Sigmoid colon (tissue), 4 donors: ENCODE measurements around the gene SLC66A1.

ENCODE experiments used
- EP300 ChIP-seq, 4 donors: sonication (generic); formaldehyde crosslinking; IDR thresholded peaks; one replicate each; pipeline ENCODE4 v1.6.1; 2017; ENCODE audit warnings: antibody characterized with exemption in 4 of 4
- POLR2A ChIP-seq, 2 donors: fragments of 450-650 bp; IDR thresholded peaks; one replicate each; pipeline ENCODE4 v1.6.1; 2016; ENCODE audit warnings: antibody characterized with exemption in 2 of 2, mild to moderate bottlenecking in 2 of 2, moderate library complexity in 2 of 2
- POLR2AphosphoS5 ChIP-seq, 4 donors: sonication (generic); formaldehyde crosslinking; IDR thresholded peaks; one replicate each; pipeline ENCODE4 v1.6.1; 2017; ENCODE audit warnings: antibody characterized with exemption in 4 of 4
- TF ChIP-seq, protein P1 (sequence below), 4 experiments: fragments of 450-650 bp in 3 of 4; fragments of 200-600 bp in 1 of 4; IDR thresholded peaks; one replicate each; pipeline ENCODE4 v1.5.1; 2016 to 2019; ENCODE audit warnings: antibody characterized with exemption in 4 of 4, mild to moderate bottlenecking in 3 of 4, moderate library complexity in 2 of 4

DNA sequence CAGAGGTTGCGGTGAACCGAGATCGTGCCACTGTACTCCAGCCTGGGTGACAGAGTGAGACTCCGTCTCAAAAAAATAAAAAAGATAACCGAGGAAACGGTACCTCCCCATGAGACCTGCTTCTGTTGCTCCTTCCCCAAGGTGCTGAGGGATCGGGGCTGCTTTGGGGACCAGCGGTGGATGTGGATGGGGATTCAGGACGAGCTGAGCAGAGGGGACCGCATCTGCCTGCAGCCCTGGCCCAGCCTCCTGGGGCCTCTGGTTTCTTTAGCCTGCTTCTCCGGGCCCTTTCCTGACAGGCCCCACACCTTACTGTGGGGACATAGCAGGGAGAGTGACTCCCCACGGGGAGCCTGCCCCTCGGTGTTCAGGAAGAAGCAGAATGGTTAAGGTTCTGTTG is 17.1 kb downstream of the SLC66A1 start:
- TF ChIP-seq, protein P1, sequence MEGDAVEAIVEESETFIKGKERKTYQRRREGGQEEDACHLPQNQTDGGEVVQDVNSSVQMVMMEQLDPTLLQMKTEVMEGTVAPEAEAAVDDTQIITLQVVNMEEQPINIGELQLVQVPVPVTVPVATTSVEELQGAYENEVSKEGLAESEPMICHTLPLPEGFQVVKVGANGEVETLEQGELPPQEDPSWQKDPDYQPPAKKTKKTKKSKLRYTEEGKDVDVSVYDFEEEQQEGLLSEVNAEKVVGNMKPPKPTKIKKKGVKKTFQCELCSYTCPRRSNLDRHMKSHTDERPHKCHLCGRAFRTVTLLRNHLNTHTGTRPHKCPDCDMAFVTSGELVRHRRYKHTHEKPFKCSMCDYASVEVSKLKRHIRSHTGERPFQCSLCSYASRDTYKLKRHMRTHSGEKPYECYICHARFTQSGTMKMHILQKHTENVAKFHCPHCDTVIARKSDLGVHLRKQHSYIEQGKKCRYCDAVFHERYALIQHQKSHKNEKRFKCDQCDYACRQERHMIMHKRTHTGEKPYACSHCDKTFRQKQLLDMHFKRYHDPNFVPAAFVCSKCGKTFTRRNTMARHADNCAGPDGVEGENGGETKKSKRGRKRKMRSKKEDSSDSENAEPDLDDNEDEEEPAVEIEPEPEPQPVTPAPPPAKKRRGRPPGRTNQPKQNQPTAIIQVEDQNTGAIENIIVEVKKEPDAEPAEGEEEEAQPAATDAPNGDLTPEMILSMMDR (IDR thresholded peaks at IDR 0.05), result no peak
- TF ChIP-seq POLR2A (IDR thresholded peaks at IDR 0.05), result no peak
- no peak for TF ChIP-seq POLR2AphosphoS5 (IDR thresholded peaks at IDR 0.05)
- TF ChIP-seq EP300 (IDR thresholded peaks at IDR 0.05), result no peak
